ENCODE data around the gene MT1A. TPM values are rescaled to one million over a fixed set of nuclear protein-coding genes. Genes with fewer than 3 reads are reported as not detected.
"Not testable (repeated sequence)": the region's sequence is repeated elsewhere in the genome, so short reads cannot be mapped to it uniquely, and the experiment has no call there.

MT1A gene
- polyA plus RNA-seq, 1 donor from 2014 or later = not detected

DNA sequence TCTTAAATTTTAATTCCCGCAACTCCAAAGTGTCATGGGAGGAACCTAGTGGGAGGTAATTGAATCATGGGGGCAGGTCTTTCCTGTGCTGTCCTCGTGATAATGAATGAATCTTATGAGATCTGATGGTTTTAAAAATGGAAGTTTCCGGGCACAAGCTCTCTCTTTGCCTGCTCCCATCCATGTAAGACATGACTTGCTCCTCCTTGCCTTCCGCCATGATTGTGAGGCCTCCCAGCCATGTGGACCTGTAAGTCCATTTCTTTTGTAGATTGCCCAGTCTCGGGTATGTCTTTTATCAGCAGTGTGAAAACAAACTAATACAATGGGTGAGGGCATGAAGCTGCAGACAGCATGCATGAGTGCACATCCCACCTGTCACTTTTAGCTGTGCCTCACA is 15.3 kb upstream of the MT1A start:
- H3K9me3 ChIP-seq (ENCODE audit: low read length); H2AFZ ChIP-seq (ENCODE audit: low read depth, low read length); H3K4me2 ChIP-seq (ENCODE audit: low read length); H3K9ac ChIP-seq (ENCODE audit: low read length); H3F3A ChIP-seq (ENCODE audit: insufficient read depth, low read length, poor library complexity, severe bottlenecking); H3K9me2 ChIP-seq (ENCODE audit: insufficient read depth, low read length); H3K36me3 ChIP-seq (ENCODE audit: insufficient read depth, low read length); H4K20me1 ChIP-seq (ENCODE audit: insufficient read depth); H3K79me2 ChIP-seq (replicated peaks; ENCODE audit: insufficient read depth, low read length); H3K4me3 ChIP-seq (ENCODE audit: low read length); H3K27ac ChIP-seq (ENCODE audit: low read length): not testable (repeated sequence)
- peaks cover 69% of the 10 kb centered on the region for H3K27me3 ChIP-seq (ENCODE audit: insufficient read depth, low read depth, low read length)

- no peaks in the 10 kb centered on the region for H3K79me2 ChIP-seq (replicated peaks; ENCODE audit: insufficient read depth, low read length)
- no peak overlapping the region for H2AFZ ChIP-seq (ENCODE audit: low read depth, low read length)
- no peak overlapping the region for H3K27ac ChIP-seq (ENCODE audit: low read length)
These were observed 14.8 kb upstream of the MT1A start for GRCh38 chr16:56623637-56624036.

More at GRCh38 chr16:56623637-56624036, 14.8 kb upstream of the MT1A start:
- H3K27me3 ChIP-seq (ENCODE audit: insufficient read depth, low read depth, low read length) = peaks cover 69% of the 10 kb centered on the region
- no peak overlapping the region for H3K4me3 ChIP-seq (ENCODE audit: low read length)
- no peaks in the 10 kb centered on the region for H3K9me3 ChIP-seq (ENCODE audit: low read length)
- H4K20me1 ChIP-seq (ENCODE audit: insufficient read depth) = no peaks in the 10 kb centered on the region
- H3K4me2 ChIP-seq (ENCODE audit: low read length) = no peak overlapping the region
- H3K9ac ChIP-seq (ENCODE audit: low read length) = no peak overlapping the region
- H3K9me2 ChIP-seq (ENCODE audit: insufficient read depth, low read length) = no peaks in the 10 kb centered on the region
- H3K36me3 ChIP-seq (ENCODE audit: insufficient read depth, low read length) = no peaks in the 10 kb centered on the region
- no peaks in the 10 kb centered on the region for H3F3A ChIP-seq (ENCODE audit: insufficient read depth, low read length, poor library complexity, severe bottlenecking)
- TF ChIP-seq RAD21 (conservative IDR thresholded peaks at IDR 0.05) (no peak), MXI1 (conservative IDR thresholded peaks at IDR 0.05; ENCODE audit: poor library complexity, severe bottlenecking) (no peak), TAF1 (IDR thresholded peaks at IDR 0.05; ENCODE audit: low read depth) (no peak), POLR2AphosphoS5 (IDR thresholded peaks at IDR 0.05) (no peak), EZH2 (IDR thresholded peaks at IDR 0.05; ENCODE audit: borderline replicate concordance, insufficient read depth, low read length, poor library complexity, severe bottlenecking) (no peak), SMC3 (conservative IDR thresholded peaks at IDR 0.05; ENCODE audit: poor library complexity) (no peak), EP300 (conservative IDR thresholded peaks at IDR 0.05; ENCODE audit: poor library complexity, severe bottlenecking) (no peak)
- TF ChIP-seq, protein P1, sequence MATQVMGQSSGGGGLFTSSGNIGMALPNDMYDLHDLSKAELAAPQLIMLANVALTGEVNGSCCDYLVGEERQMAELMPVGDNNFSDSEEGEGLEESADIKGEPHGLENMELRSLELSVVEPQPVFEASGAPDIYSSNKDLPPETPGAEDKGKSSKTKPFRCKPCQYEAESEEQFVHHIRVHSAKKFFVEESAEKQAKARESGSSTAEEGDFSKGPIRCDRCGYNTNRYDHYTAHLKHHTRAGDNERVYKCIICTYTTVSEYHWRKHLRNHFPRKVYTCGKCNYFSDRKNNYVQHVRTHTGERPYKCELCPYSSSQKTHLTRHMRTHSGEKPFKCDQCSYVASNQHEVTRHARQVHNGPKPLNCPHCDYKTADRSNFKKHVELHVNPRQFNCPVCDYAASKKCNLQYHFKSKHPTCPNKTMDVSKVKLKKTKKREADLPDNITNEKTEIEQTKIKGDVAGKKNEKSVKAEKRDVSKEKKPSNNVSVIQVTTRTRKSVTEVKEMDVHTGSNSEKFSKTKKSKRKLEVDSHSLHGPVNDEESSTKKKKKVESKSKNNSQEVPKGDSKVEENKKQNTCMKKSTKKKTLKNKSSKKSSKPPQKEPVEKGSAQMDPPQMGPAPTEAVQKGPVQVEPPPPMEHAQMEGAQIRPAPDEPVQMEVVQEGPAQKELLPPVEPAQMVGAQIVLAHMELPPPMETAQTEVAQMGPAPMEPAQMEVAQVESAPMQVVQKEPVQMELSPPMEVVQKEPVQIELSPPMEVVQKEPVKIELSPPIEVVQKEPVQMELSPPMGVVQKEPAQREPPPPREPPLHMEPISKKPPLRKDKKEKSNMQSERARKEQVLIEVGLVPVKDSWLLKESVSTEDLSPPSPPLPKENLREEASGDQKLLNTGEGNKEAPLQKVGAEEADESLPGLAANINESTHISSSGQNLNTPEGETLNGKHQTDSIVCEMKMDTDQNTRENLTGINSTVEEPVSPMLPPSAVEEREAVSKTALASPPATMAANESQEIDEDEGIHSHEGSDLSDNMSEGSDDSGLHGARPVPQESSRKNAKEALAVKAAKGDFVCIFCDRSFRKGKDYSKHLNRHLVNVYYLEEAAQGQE (IDR thresholded peaks at IDR 0.05; ENCODE audit: borderline replicate concordance) = no peak
- TF ChIP-seq, protein P2, sequence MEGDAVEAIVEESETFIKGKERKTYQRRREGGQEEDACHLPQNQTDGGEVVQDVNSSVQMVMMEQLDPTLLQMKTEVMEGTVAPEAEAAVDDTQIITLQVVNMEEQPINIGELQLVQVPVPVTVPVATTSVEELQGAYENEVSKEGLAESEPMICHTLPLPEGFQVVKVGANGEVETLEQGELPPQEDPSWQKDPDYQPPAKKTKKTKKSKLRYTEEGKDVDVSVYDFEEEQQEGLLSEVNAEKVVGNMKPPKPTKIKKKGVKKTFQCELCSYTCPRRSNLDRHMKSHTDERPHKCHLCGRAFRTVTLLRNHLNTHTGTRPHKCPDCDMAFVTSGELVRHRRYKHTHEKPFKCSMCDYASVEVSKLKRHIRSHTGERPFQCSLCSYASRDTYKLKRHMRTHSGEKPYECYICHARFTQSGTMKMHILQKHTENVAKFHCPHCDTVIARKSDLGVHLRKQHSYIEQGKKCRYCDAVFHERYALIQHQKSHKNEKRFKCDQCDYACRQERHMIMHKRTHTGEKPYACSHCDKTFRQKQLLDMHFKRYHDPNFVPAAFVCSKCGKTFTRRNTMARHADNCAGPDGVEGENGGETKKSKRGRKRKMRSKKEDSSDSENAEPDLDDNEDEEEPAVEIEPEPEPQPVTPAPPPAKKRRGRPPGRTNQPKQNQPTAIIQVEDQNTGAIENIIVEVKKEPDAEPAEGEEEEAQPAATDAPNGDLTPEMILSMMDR (IDR thresholded peaks at IDR 0.05; ENCODE audit: poor library complexity, severe bottlenecking) = no peak
